AG09309 (cell line): Measurements from ENCODE around the gene GSK3B.

Source experiments
- DNase-seq: peaks from one replicate; pipeline ENCODE4 v3.0.0-alpha.2; 2010; ENCODE audit warnings: low read depth
- H3K4me3 ChIP-seq: 2 replicates; pipeline ENCODE4 v1.5.1; 2011; ENCODE audit warnings: mild to moderate bottlenecking, low read depth, low read length, moderate library complexity; ENCODE audit not compliant: control insufficient read depth
- TF ChIP-seq, protein P1 (sequence below): IDR thresholded peaks from 2 replicates; pipeline ENCODE4 v1.5.1; 2011; ENCODE audit warnings: mild to moderate bottlenecking, low read depth, low read length, inconsistent platforms; ENCODE audit not compliant: insufficient read depth, control insufficient read depth; ENCODE audit errors: missing control alignments

GSK3B gene

DNA sequence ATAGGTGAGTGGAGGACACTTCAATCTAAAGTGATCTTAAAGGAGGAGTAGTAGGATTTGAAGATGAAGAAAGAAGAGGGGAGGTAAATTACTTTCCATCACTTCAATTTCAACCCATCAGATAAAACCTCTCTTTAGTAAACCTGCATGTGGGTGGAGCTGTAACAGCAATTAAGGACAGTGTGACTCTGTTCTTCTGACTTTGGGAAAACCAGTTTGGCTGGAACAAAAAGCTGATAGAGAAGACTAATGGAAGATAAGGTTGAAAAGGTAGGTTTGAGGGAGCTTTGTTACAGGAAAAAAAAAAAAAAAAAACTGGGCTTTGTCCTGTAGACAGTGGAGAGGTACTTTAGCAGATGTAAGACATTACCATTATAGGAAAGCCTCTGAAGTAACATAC, 4.5 kb upstream of the GSK3B start:
- DNase-seq, result no peak
- H3K4me3 ChIP-seq, result no peak overlapping the region
- TF ChIP-seq, protein P1, sequence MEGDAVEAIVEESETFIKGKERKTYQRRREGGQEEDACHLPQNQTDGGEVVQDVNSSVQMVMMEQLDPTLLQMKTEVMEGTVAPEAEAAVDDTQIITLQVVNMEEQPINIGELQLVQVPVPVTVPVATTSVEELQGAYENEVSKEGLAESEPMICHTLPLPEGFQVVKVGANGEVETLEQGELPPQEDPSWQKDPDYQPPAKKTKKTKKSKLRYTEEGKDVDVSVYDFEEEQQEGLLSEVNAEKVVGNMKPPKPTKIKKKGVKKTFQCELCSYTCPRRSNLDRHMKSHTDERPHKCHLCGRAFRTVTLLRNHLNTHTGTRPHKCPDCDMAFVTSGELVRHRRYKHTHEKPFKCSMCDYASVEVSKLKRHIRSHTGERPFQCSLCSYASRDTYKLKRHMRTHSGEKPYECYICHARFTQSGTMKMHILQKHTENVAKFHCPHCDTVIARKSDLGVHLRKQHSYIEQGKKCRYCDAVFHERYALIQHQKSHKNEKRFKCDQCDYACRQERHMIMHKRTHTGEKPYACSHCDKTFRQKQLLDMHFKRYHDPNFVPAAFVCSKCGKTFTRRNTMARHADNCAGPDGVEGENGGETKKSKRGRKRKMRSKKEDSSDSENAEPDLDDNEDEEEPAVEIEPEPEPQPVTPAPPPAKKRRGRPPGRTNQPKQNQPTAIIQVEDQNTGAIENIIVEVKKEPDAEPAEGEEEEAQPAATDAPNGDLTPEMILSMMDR, result no peak

- peak overlapping the region; percentile 69 for H3K4me3 ChIP-seq
- TF ChIP-seq, protein P1, result no peak
- DNase-seq, result no peak
Measured at GRCh38 chr3:120095979-120096426, 1.8 kb upstream of the GSK3B start.

GRCh38 chr3:120095226-120095978, 1.2 kb upstream of the GSK3B start:
- H3K4me3 ChIP-seq, result peak overlapping the region; percentile 69
- peak; percentile 47 for DNase-seq
- TF ChIP-seq, protein P1, result no peak

DNA sequence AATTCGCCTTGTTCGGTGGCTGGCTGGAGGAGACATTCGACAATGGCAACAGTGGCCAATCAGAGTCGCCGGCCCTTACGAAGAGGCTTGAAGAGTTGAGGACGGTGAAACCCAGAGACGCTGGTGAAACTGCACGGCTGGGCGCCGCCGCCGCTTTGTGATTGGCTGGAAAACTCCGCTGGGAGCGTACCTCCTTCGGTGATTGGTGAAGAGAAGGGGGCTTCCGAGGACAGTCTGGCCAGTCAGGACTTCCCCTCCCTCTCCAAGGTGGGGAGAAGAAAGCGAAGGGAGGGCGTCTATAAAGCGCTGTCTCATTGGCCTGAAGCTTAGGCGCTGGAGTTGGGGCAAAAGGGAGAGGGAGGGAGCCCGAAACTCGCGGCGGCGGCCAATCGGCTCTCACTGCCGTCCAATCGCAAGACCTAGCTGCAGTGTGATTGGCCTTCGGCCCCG, 554 bp upstream of the GSK3B start:
- peak overlapping the region; percentile 69 for H3K4me3 ChIP-seq
- TF ChIP-seq, protein P1, result no peak
- peak; percentile 99 for DNase-seq

DNA sequence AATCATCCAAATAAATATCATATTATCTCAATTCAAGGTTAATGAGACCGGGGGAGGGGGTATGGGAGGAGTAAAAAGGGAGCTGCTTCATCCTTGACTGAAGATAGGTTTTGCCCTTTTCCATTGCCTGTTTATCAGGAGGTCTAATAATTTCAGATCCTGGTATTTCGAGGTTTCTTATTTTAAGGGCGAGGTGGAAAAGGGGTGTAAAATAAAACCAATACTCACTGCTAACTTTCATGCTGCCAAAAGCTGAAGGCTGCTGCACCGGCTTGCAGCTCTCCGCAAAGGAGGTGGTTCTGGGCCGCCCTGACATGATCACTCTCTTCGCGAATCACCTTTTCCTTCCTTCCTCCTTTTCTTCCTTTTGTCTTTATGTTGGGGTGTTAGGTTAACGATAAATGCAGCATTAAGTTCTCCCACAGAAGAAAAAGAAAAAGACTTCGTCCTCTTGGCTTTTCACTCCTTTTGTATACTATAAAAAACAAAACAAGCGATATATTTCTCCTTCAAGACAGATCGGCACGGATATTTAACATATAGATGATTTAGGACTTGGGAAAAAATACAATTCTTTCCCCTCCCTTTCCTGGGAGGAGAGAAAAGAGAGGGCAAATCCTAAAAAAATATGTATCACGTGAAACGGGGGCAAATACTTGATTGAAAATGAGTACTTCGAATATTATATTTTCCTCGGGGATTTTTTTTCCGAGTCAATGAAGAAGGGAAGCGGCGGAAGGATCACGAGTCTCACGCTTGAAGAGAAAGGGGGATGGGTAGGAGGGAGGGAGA, 932 bp downstream of the GSK3B start:
- H3K4me3 ChIP-seq, result peak overlapping the region; percentile 77
- TF ChIP-seq, protein P1, result no peak
- DNase-seq, result peak; percentile 53

- no peak for DNase-seq
- H3K4me3 ChIP-seq, result peak overlapping the region; percentile 77
- TF ChIP-seq, protein P1, result no peak
Measured at GRCh38 chr3:120092474-120092873, 1.8 kb downstream of the GSK3B start.
